B cell (primary cell): ENCODE measurements around the gene CETP. TPM values are rescaled to one million over a fixed set of nuclear protein-coding genes. Genes with fewer than 3 reads are reported as not detected.

Source experiments
- ATAC-seq: fragments of 200-7000 bp; cut with Tn5 transposase; one replicate; pipeline ENCODE4 v1.10.0; 2021; ENCODE audit warnings: low read depth, mild to moderate bottlenecking, moderate number of reproducible peaks, moderate library complexity
- CTCF ChIA-PET: fragments of 350-600 bp; sonication (Branson Sonifier 250); formaldehyde crosslinking; loops from one replicate; lab custom pipeline; 2021; ENCODE audit warnings: antibody characterized with exemption, inconsistent platforms; lab: Charles Lee
- POLR2A ChIA-PET: fragments of 350-600 bp; sonication (Branson Sonifier 250); formaldehyde crosslinking; loops from one replicate; lab custom pipeline; 2021; ENCODE audit warnings: antibody characterized with exemption; lab: Charles Lee
- DNase-seq: peaks from one replicate; pipeline ENCODE4 v3.0.0; 2013
- H2AFZ ChIP-seq: 2 replicates; pipeline ENCODE4 v1.6.1; 2012; ENCODE audit warnings: mild to moderate bottlenecking, low read depth, low read length; ENCODE audit not compliant: insufficient read depth, poor library complexity, severe bottlenecking
- H3K27ac ChIP-seq, 2 donors: 1 replicate in 1 of 2; 2 replicates in 1 of 2; pipeline ENCODE4 v1.5.1; 2012 to 2013; ENCODE audit warnings: low read length in 2 of 2, mild to moderate bottlenecking in 2 of 2, moderate library complexity in 1 of 2
- H3K27me3 ChIP-seq, 4 experiments: fragments of 200-600 bp in 1 of 4; sonication (generic) in 1 of 4; replicated peaks in 1 of 4; 1 replicate in 2 of 4; 2 replicates in 2 of 4; pipeline versions ENCODE4 v1.6.1 to v1.7.0; 2013 to 2016; ENCODE audit warnings: low read length in 3 of 4, mild to moderate bottlenecking in 2 of 4, mixed read lengths in 1 of 4, moderate library complexity in 1 of 4; ENCODE audit not compliant: insufficient read depth in 4 of 4, control insufficient read depth in 3 of 4; ENCODE audit errors: control extremely low read depth in 1 of 4
- H3K36me3 ChIP-seq, 2 experiments: replicated peaks in 1 of 2; 1 replicate in 1 of 2; 2 replicates in 1 of 2; pipeline versions ENCODE4 v1.6.1 to v1.7.1; 2013; ENCODE audit warnings: low read length in 1 of 2; ENCODE audit not compliant: insufficient read depth in 2 of 2, control insufficient read depth in 1 of 2; ENCODE audit errors: control extremely low read depth in 1 of 2, extremely low read depth in 1 of 2
- H3K4me1 ChIP-seq, 2 donors: fragments of 200-600 bp in 1 of 2; sonication (generic) in 1 of 2; 1 replicate in 1 of 2; 2 replicates in 1 of 2; pipeline versions ENCODE4 v1.5.1 to v1.6.1; 2013 to 2017; ENCODE audit warnings: low read length in 2 of 2; ENCODE audit not compliant: control insufficient read depth in 2 of 2, insufficient read depth in 2 of 2
- H3K4me2 ChIP-seq: replicated peaks from 2 replicates; pipeline ENCODE3; 2012; ENCODE audit warnings: mild to moderate bottlenecking, low read depth, low read length; ENCODE audit not compliant: poor library complexity, severe bottlenecking
- H3K4me3 ChIP-seq, 5 experiments: fragments of 200-600 bp in 1 of 5; sonication (generic) in 1 of 5; 1 replicate in 3 of 5; 2 replicates in 2 of 5; pipeline versions ENCODE4 v1.5.1 to v1.7.0; 2011 to 2016; ENCODE audit warnings: low read length in 4 of 5, mild to moderate bottlenecking in 4 of 5, low read depth in 2 of 5, control low read depth in 1 of 5, moderate library complexity in 1 of 5; ENCODE audit not compliant: insufficient read depth in 1 of 5; ENCODE audit errors: control extremely low read depth in 1 of 5, extremely low read depth in 1 of 5
- H3K79me2 ChIP-seq: fragments of 200-600 bp; sonication (generic); one replicate; pipeline ENCODE4 v1.6.0; 2016; ENCODE audit warnings: low read length; ENCODE audit not compliant: control insufficient read depth, insufficient read depth
- H3K9ac ChIP-seq: fragments of 200-600 bp; sonication (generic); 2 replicates; pipeline ENCODE4 v1.6.1; 2017; ENCODE audit warnings: mild to moderate bottlenecking, low read length, moderate library complexity
- H3K9me3 ChIP-seq, 3 donors: one replicate each; pipeline versions ENCODE4 v1.6.1 to v1.7.1; 2013; ENCODE audit warnings: low read length in 2 of 3; ENCODE audit not compliant: control insufficient read depth in 2 of 3, insufficient read depth in 1 of 3; ENCODE audit errors: control extremely low read depth in 1 of 3
- H4K20me1 ChIP-seq: 2 replicates; pipeline ENCODE4 v1.6.0; 2012; ENCODE audit warnings: mild to moderate bottlenecking, low read length; ENCODE audit not compliant: insufficient read depth, control insufficient read depth, poor library complexity, severe bottlenecking
- H3K27ac Mint-ChIP-seq: one replicate; pipeline ENCODE4 v1.8.0; 2021; ENCODE audit warnings: mixed read lengths
- H3K27me3 Mint-ChIP-seq: one replicate; pipeline ENCODE4 v1.8.0; 2021; ENCODE audit warnings: mixed read lengths
- H3K4me1 Mint-ChIP-seq: one replicate; pipeline ENCODE4 v1.8.0; 2021; ENCODE audit warnings: mixed read lengths
- H3K4me3 Mint-ChIP-seq: one replicate; pipeline ENCODE4 v1.8.0; 2021; ENCODE audit warnings: mixed read lengths
- H3K9me3 Mint-ChIP-seq: one replicate; pipeline ENCODE4 v1.8.0; 2022; ENCODE audit warnings: mixed read lengths; ENCODE audit not compliant: insufficient read depth
- CTCF ChIP-seq: fragments of 200-600 bp; IDR thresholded peaks from one replicate; pipeline ENCODE4 v1.8.0; 2022; ENCODE audit warnings: antibody characterized with exemption, mild to moderate bottlenecking
- EZH2 ChIP-seq: IDR thresholded peaks from 2 replicates; pipeline ENCODE4 v1.6.1; 2012; ENCODE audit warnings: borderline replicate concordance, low read depth, mild to moderate bottlenecking, moderate library complexity, low read length; ENCODE audit not compliant: insufficient read depth, poor library complexity, severe bottlenecking
- WGBS: methylation state at CpG from one replicate; pipeline ENCODE4 v1.1.5; 2013; ENCODE audit warnings: missing lambda C conversion rate; ENCODE audit not compliant: insufficient coverage; 5-methylcytosine and 5-hydroxymethylcytosine counted together
- intact Hi-C: fragments of 100-400 bp; cut with micrococcal nuclease; formaldehyde crosslinking; loops from one replicate; pipeline ENCODE4 v1.10.0; 2022
- polyA plus RNA-seq: library from polyadenylated mRNA; depleted of rRNA; stranded (reverse); fragments of >200 nt; gene quantifications from 2 replicates; pipeline ENCODE4 v1.2.3, GENCODE V29; 2012
- total RNA-seq, 2 donors: library from RNA; stranded (reverse); fragments of 120-200 nt in 1 of 2; gene quantifications; 1 replicate in 1 of 2; 2 replicates in 1 of 2; pipeline versions ENCODE4 v1.2.3 to v1.2.4, GENCODE V29; 2013 to 2022

Gene CETP
- total and polyA plus RNA-seq, 2 donors (not counting 1 experiment from before 2014, with no cell fraction given) = 0.18 to 1.3 TPM

- Histone ChIP-seq H3K36me3 (no peaks in the 10 kb centered on the region), H4K20me1 (no peaks in the 10 kb centered on the region), H3K4me1 (peaks cover 79 to 96% of the 10 kb centered on the region in 2 donors), H3K4me3 (no peak overlapping the region), H3K4me2 (no peak overlapping the region), H3K9ac (no peak overlapping the region), H3K79me2 (no peaks in the 10 kb centered on the region), H3K9me3 (no peaks in the 10 kb centered on the region), H3K27me3 (no peaks in the 10 kb centered on the region), H3K27ac (peak overlapping the region; percentile 14 to 100), H2AFZ (no peak overlapping the region)
- no peaks in the 10 kb centered on the region for H3K27me3 Mint-ChIP-seq
- ATAC-seq (no peak), DNase-seq (no peak)
- intact Hi-C loops = loop anchor here (5.0 to 10.0 kb wide), 3 partner anchors 37 to 310 kb away; partner anchors contain the start of genes MT2A and SLC12A3
- CTCF ChIA-PET = interaction anchor here (1.1 to 1.4 kb wide), 2 partner anchors 16 to 48 kb away, joined by 4 read pairs; no protein-coding TSS in a partner anchor
- no peak overlapping the region for H3K4me3 Mint-ChIP-seq
- H3K4me1 Mint-ChIP-seq = peaks cover 93% of the 10 kb centered on the region
- TF ChIP-seq CTCF (no peak), EZH2 (no peak)
- POLR2A ChIA-PET = interaction anchor here (0.6 to 6.9 kb wide), 2 partner anchors 13 to 16 kb away, joined by 4 to 76 read pairs; partner anchors contain the start of gene HERPUD1
- peak overlapping the region; percentile 99 for H3K27ac Mint-ChIP-seq
- 94% methylated on average over 7 of the region's 7 CpGs for WGBS
- H3K9me3 Mint-ChIP-seq = no peaks in the 10 kb centered on the region
These were observed 46.9 kb upstream of the CETP start for GRCh38 chr16:56914896-56915295.

- ChIA-PET CTCF (interaction anchor here (1.1 to 1.4 kb wide), 2 partner anchors 15 to 49 kb away, joined by 4 read pairs; no protein-coding TSS in a partner anchor), POLR2A (interaction anchor here (0.6 to 6.9 kb wide), 3 partner anchors 14 to 16 kb away, joined by 4 to 108 read pairs (median 76); partner anchors contain the start of gene HERPUD1)
- Mint-ChIP-seq H3K27ac (peak overlapping the region; percentile 99), H3K4me1 (peaks cover 93% of the 10 kb centered on the region), H3K27me3 (no peaks in the 10 kb centered on the region), H3K9me3 (peaks cover under 1% of the 10 kb centered on the region), H3K4me3 (peak overlapping the region; percentile 64)
- H3K27me3 ChIP-seq = no peaks in the 10 kb centered on the region
- no peaks in the 10 kb centered on the region for H3K79me2 ChIP-seq
- no peak overlapping the region for H3K4me3 ChIP-seq
- H3K27ac ChIP-seq = peak overlapping the region; percentile 98 to 100
- H3K9me3 ChIP-seq = no peaks in the 10 kb centered on the region
- H2AFZ ChIP-seq = no peak overlapping the region
- H4K20me1 ChIP-seq = no peaks in the 10 kb centered on the region
- peak overlapping the region; percentile 79 for H3K4me2 ChIP-seq
- H3K4me1 ChIP-seq = peaks cover 79 to 96% of the 10 kb centered on the region in 2 donors
- intact Hi-C loops = loop anchor here (10.0 kb wide), 1 partner anchor 311 kb away; the partner anchor contains the start of gene MT2A
- DNase-seq (no peak), ATAC-seq (no peak)
- no peak for TF ChIP-seq EZH2
- TF ChIP-seq CTCF = no peak
- no peaks in the 10 kb centered on the region for H3K36me3 ChIP-seq
- H3K9ac ChIP-seq = no peak overlapping the region
- 96% methylated on average over 9 of the region's 13 CpGs for WGBS
These were observed 46.2 kb upstream of the CETP start for GRCh38 chr16:56915336-56916119.
